PFSK-1 (cell line): Measurements from ENCODE around the gene CREB3L1.

Experiments used
- FOXP2 ChIP-seq: optimal IDR thresholded peaks from 2 replicates; pipeline ENCODE3; 2011; ENCODE audit warnings: borderline replicate concordance, control low read depth, inconsistent platforms; ENCODE audit not compliant: insufficient read depth; ENCODE audit errors: extremely low read length, extremely low read depth
- POLR2AphosphoS5 ChIP-seq: IDR thresholded peaks from 2 replicates; pipeline ENCODE4 v1.6.1; 2012; ENCODE audit warnings: low read depth, mild to moderate bottlenecking, control low read depth, low read length, moderate library complexity
- SIN3A ChIP-seq: IDR thresholded peaks from 2 replicates; pipeline ENCODE4 v1.6.1; 2012; ENCODE audit warnings: mild to moderate bottlenecking, low read length, moderate library complexity, borderline replicate concordance; ENCODE audit not compliant: insufficient read depth
- TAF1 ChIP-seq: IDR thresholded peaks from 2 replicates; pipeline ENCODE4 v1.6.1; 2012; ENCODE audit warnings: low read length, control low read depth, borderline replicate concordance; ENCODE audit not compliant: insufficient read depth
- TF ChIP-seq, protein P1 (sequence below), 2 experiments: IDR thresholded peaks; 2 replicates each; pipeline versions ENCODE4 v1.6.1 to v1.8.0; 2011 to 2012; ENCODE audit warnings: low read depth in 2 of 2, low read length in 2 of 2, control low read depth in 1 of 2, inconsistent platforms in 1 of 2, mild to moderate bottlenecking in 1 of 2, moderate library complexity in 1 of 2; ENCODE audit not compliant: insufficient read depth in 1 of 2

CREB3L1 gene

GRCh38 chr11:46307785-46308341 is 30.4 kb downstream of the CREB3L1 start:
- TF ChIP-seq FOXP2, result no peak
- TF ChIP-seq, protein P1, sequence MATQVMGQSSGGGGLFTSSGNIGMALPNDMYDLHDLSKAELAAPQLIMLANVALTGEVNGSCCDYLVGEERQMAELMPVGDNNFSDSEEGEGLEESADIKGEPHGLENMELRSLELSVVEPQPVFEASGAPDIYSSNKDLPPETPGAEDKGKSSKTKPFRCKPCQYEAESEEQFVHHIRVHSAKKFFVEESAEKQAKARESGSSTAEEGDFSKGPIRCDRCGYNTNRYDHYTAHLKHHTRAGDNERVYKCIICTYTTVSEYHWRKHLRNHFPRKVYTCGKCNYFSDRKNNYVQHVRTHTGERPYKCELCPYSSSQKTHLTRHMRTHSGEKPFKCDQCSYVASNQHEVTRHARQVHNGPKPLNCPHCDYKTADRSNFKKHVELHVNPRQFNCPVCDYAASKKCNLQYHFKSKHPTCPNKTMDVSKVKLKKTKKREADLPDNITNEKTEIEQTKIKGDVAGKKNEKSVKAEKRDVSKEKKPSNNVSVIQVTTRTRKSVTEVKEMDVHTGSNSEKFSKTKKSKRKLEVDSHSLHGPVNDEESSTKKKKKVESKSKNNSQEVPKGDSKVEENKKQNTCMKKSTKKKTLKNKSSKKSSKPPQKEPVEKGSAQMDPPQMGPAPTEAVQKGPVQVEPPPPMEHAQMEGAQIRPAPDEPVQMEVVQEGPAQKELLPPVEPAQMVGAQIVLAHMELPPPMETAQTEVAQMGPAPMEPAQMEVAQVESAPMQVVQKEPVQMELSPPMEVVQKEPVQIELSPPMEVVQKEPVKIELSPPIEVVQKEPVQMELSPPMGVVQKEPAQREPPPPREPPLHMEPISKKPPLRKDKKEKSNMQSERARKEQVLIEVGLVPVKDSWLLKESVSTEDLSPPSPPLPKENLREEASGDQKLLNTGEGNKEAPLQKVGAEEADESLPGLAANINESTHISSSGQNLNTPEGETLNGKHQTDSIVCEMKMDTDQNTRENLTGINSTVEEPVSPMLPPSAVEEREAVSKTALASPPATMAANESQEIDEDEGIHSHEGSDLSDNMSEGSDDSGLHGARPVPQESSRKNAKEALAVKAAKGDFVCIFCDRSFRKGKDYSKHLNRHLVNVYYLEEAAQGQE (IDR thresholded peaks at IDR 0.05; ENCODE audit: insufficient read depth in 1 of 2, low read depth in 2 of 2, low read length in 2 of 2), result no peak
- TF ChIP-seq SIN3A, result no peak
- TF ChIP-seq TAF1, result no peak
- no peak for TF ChIP-seq POLR2AphosphoS5

DNA sequence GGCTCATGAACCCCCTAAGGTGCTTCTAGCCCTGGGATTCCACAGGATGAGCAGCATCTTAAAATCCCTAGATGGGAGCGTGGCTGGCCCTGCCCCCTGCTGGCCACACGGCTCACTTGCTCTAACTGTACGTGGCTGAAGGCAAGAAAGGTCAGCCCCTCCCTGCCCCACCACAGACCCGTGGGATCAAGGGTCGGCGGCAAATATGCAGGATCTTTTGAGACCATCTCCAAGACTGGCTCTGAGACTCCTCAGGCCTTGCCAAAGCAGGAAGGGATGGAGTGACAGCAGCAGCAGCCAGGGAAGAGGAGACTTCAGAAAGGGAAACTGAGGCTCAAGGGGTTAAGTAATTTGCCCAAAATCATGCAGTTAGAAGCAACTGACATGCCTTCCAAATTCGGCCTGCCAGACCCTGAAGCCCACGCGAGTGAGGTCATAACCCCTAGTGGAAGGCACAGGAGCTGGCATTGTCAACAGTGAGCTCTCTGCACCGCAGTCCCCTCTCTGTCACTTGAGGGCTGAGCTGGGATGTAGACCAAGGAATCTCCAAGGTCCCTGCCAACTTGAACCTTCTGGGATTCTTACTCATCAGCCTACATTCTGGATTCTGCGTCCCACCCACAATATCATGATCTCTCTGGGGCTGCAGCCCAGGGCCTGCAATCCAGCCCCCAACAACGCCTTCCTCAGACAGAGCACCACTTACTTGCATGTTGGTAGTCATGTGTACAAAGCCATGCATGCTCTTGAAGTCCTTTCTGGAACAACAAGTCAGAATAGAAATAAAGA is 31.4 kb downstream of the CREB3L1 start:
- TF ChIP-seq TAF1 (no peak), FOXP2 (no peak), SIN3A (no peak), POLR2AphosphoS5 (no peak)
- TF ChIP-seq, protein P1 (IDR thresholded peaks at IDR 0.05; ENCODE audit: insufficient read depth in 1 of 2, low read depth in 2 of 2, low read length in 2 of 2), result no peak

GRCh38 chr11:46309814-46310259 is 32.4 kb downstream of the CREB3L1 start:
- TF ChIP-seq SIN3A (no peak), FOXP2 (no peak), POLR2AphosphoS5 (no peak), TAF1 (no peak)
- TF ChIP-seq, protein P1 (IDR thresholded peaks at IDR 0.05; ENCODE audit: insufficient read depth in 1 of 2, low read depth in 2 of 2, low read length in 2 of 2), result no peak

GRCh38 chr11:46315033-46315738 is 37.7 kb downstream of the CREB3L1 start:
- TF ChIP-seq SIN3A (no peak), POLR2AphosphoS5 (no peak), TAF1 (no peak), FOXP2 (no peak)
- TF ChIP-seq, protein P1 (IDR thresholded peaks at IDR 0.05; ENCODE audit: insufficient read depth in 1 of 2, low read depth in 2 of 2, low read length in 2 of 2), result no peak
